ENCODE data around the gene FCER2. TPM values are rescaled to one million over a fixed set of nuclear protein-coding genes. Genes with fewer than 3 reads are reported as not detected.

The FCER2 gene
- total RNA-seq, 2 experiments from 2014 or later: 3.3 to 4.6 TPM

GRCh38 chr19:7744871-7745650, 43.1 kb upstream of the FCER2 start:
- H3K4me3 ChIP-seq (ENCODE audit: low read depth, low read length, poor library complexity, severe bottlenecking): no peak overlapping the region
- H3K4me2 ChIP-seq (ENCODE audit: low read length): no peak overlapping the region
- intact Hi-C loops (cut with micrococcal nuclease; ENCODE audit: unreplicated experiment): no loop called here
- ChIA-PET CTCF (ENCODE audit: unreplicated experiment) (interaction anchor here (1.3 kb wide), 1 partner anchor 140 kb away, joined by 5 read pairs; no protein-coding TSS in a partner anchor), POLR2A (interaction anchor here (0.7 kb wide), 1 partner anchor 19 kb away, joined by 3 read pairs; no protein-coding TSS in a partner anchor)
- no peaks in the 10 kb centered on the region for H3K9me3 ChIP-seq (ENCODE audit: low read length)
- no peaks in the 10 kb centered on the region for H3K79me2 ChIP-seq (ENCODE audit: insufficient read depth, low read depth, low read length)
- H3K36me3 ChIP-seq (ENCODE audit: insufficient read depth, low read length): no peaks in the 10 kb centered on the region
- H3K27ac ChIP-seq (ENCODE audit: low read depth, low read length, poor library complexity, severe bottlenecking): no peak overlapping the region
- BruUV-seq (replicated peaks): no TSS peak
- no peak overlapping the region for H2AFZ ChIP-seq (ENCODE audit: low read length)
- no peaks in the 10 kb centered on the region for H3K9me2 ChIP-seq (ENCODE audit: insufficient read depth, low read length)
- DNase-seq (ENCODE audit: low spot score): no peak
- H3K4me1 ChIP-seq (ENCODE audit: insufficient read depth, low read length, poor library complexity, severe bottlenecking): peaks cover 12% of the 10 kb centered on the region
- no peaks in the 10 kb centered on the region for H4K20me1 ChIP-seq (ENCODE audit: insufficient read depth, low read length)
- TF ChIP-seq EZH2phosphoT487 (IDR thresholded peaks at IDR 0.05; ENCODE audit: borderline replicate concordance, low read depth, low read length) (no peak), CTCF (conservative IDR thresholded peaks at IDR 0.05; ENCODE audit: low read length) (no peak)

GRCh38 chr19:7744199-7744786, 42.4 kb upstream of the FCER2 start:
- no peaks in the 10 kb centered on the region for H3K79me2 ChIP-seq (ENCODE audit: insufficient read depth, low read depth, low read length)
- no TSS peak for BruUV-seq (replicated peaks)
- H3K9me3 ChIP-seq (ENCODE audit: low read length): no peaks in the 10 kb centered on the region
- no peaks in the 10 kb centered on the region for H3K36me3 ChIP-seq (ENCODE audit: insufficient read depth, low read length)
- DNase-seq (ENCODE audit: low spot score): no peak
- H3K4me2 ChIP-seq (ENCODE audit: low read length): no peak overlapping the region
- no peak overlapping the region for H3K27ac ChIP-seq (ENCODE audit: low read depth, low read length, poor library complexity, severe bottlenecking)
- POLR2A ChIA-PET: no interaction called here
- no peaks in the 10 kb centered on the region for H4K20me1 ChIP-seq (ENCODE audit: insufficient read depth, low read length)
- TF ChIP-seq EZH2phosphoT487 (IDR thresholded peaks at IDR 0.05; ENCODE audit: borderline replicate concordance, low read depth, low read length) (no peak), CTCF (conservative IDR thresholded peaks at IDR 0.05; ENCODE audit: low read length) (no peak)
- intact Hi-C loops (cut with micrococcal nuclease; ENCODE audit: unreplicated experiment): no loop called here
- no peak overlapping the region for H2AFZ ChIP-seq (ENCODE audit: low read length)
- CTCF ChIA-PET (ENCODE audit: unreplicated experiment): interaction anchor here (1.3 kb wide), 1 partner anchor 139 kb away, joined by 5 read pairs; no protein-coding TSS in a partner anchor
- peaks cover 12% of the 10 kb centered on the region for H3K4me1 ChIP-seq (ENCODE audit: insufficient read depth, low read length, poor library complexity, severe bottlenecking)
- H3K4me3 ChIP-seq (ENCODE audit: low read depth, low read length, poor library complexity, severe bottlenecking): no peak overlapping the region
- no peaks in the 10 kb centered on the region for H3K9me2 ChIP-seq (ENCODE audit: insufficient read depth, low read length)

- H2AFZ ChIP-seq (ENCODE audit: low read length): no peak overlapping the region
- H4K20me1 ChIP-seq (ENCODE audit: insufficient read depth, low read length): no peaks in the 10 kb centered on the region
- TF ChIP-seq CTCF (conservative IDR thresholded peaks at IDR 0.05; ENCODE audit: low read length): no peak
- TF ChIP-seq EZH2phosphoT487 (IDR thresholded peaks at IDR 0.05; ENCODE audit: borderline replicate concordance, low read depth, low read length): no peak
- H3K4me2 ChIP-seq (ENCODE audit: low read length): no peak overlapping the region
- H3K9me2 ChIP-seq (ENCODE audit: insufficient read depth, low read length): no peaks in the 10 kb centered on the region
- ChIA-PET POLR2A (interaction anchor here (0.7 kb wide), 1 partner anchor 814 kb away, joined by 3 read pairs; no protein-coding TSS in a partner anchor), CTCF (ENCODE audit: unreplicated experiment) (no interaction called here)
- no peaks in the 10 kb centered on the region for H3K36me3 ChIP-seq (ENCODE audit: insufficient read depth, low read length)
- DNase-seq (ENCODE audit: low spot score): peak; percentile 48
- intact Hi-C loops (cut with micrococcal nuclease; ENCODE audit: unreplicated experiment): no loop called here
- H3K79me2 ChIP-seq (ENCODE audit: insufficient read depth, low read depth, low read length): no peaks in the 10 kb centered on the region
- H3K27ac ChIP-seq (ENCODE audit: low read depth, low read length, poor library complexity, severe bottlenecking): no peak overlapping the region
- H3K9me3 ChIP-seq (ENCODE audit: low read length): no peaks in the 10 kb centered on the region
- peaks cover 12% of the 10 kb centered on the region for H3K4me1 ChIP-seq (ENCODE audit: insufficient read depth, low read length, poor library complexity, severe bottlenecking)
- no peak overlapping the region for H3K4me3 ChIP-seq (ENCODE audit: low read depth, low read length, poor library complexity, severe bottlenecking)
- no TSS peak for BruUV-seq (replicated peaks)
Observed at GRCh38 chr19:7743425-7743841, 41.5 kb upstream of the FCER2 start.

Data from OCI-LY7 (cell line).